IMR-90 (cell line): Measurements from ENCODE around the gene IL10. TPM values are rescaled to one million over a fixed set of nuclear protein-coding genes. Genes with fewer than 3 reads are reported as not detected.

Experiments used
- ATAC-seq: fragments of 200-7000 bp; cut with Tn5 transposase; 2 replicates; pipeline ENCODE4 v1.9.1; 2020; ENCODE audit warnings: low read depth, mild to moderate bottlenecking, moderate library complexity
- BruUV-seq: library from RNA; stranded (reverse); fragments of 400-500 nt; replicated peaks from 2 replicates; lab custom pipeline; 2021; lab: Mats Ljungman, UMichigan
- CTCF ChIA-PET: fragments of 300-600 bp; formaldehyde crosslinking; extraction: SDS; loops from one replicate; lab custom pipeline; 2021; ENCODE audit warnings: antibody characterized with exemption; lab: Yijun Ruan, JAX
- POLR2A ChIA-PET: fragments of 300-600 bp; sonication (Branson Sonifier 250); formaldehyde crosslinking; loops from one replicate; lab custom pipeline; 2022; ENCODE audit warnings: antibody characterized with exemption; ENCODE audit not compliant: unreplicated experiment; lab: Charles Lee
- DNase-seq: peaks from one replicate; pipeline ENCODE4 v3.0.0; 2013
- H2AFZ ChIP-seq: replicated peaks from 2 replicates; pipeline ENCODE3; 2013; ENCODE audit warnings: low read length, mild to moderate bottlenecking; ENCODE audit not compliant: poor library complexity
- H2AK5ac ChIP-seq: 2 replicates; pipeline ENCODE4 v1.6.1; 2013; ENCODE audit warnings: low read depth, low read length, inconsistent platforms
- H2AK9ac ChIP-seq: replicated peaks from 2 replicates; pipeline ENCODE3; 2013; ENCODE audit warnings: mild to moderate bottlenecking, low read depth, low read length, moderate library complexity; ENCODE audit not compliant: poor library complexity
- H2BK120ac ChIP-seq: 2 replicates; pipeline ENCODE4 v1.6.1; 2013; ENCODE audit warnings: low read depth, low read length, inconsistent platforms
- H2BK15ac ChIP-seq: 3 replicates; pipeline ENCODE4 v1.6.1; 2013; ENCODE audit warnings: low read depth, low read length, inconsistent platforms
- H2BK20ac ChIP-seq: 2 replicates; pipeline ENCODE4 v1.6.1; 2013; ENCODE audit warnings: low read depth, mild to moderate bottlenecking, inconsistent platforms, low read length, moderate library complexity
- H2BK5ac ChIP-seq: 2 replicates; pipeline ENCODE4 v1.6.1; 2013; ENCODE audit warnings: mild to moderate bottlenecking, low read depth, low read length, inconsistent platforms; ENCODE audit not compliant: poor library complexity, severe bottlenecking
- H3K14ac ChIP-seq: replicated peaks from 2 replicates; pipeline ENCODE4 v1.6.1; 2013; ENCODE audit warnings: low read depth, low read length, inconsistent platforms
- H3K18ac ChIP-seq: 2 replicates; pipeline ENCODE4 v1.6.1; 2013; ENCODE audit warnings: low read depth, low read length, control low read depth
- H3K23ac ChIP-seq: 2 replicates; pipeline ENCODE4 v1.6.1; 2013; ENCODE audit warnings: low read depth, low read length, inconsistent platforms
- H3K27ac ChIP-seq: 2 replicates; pipeline ENCODE4 v1.5.1; 2013; ENCODE audit warnings: mild to moderate bottlenecking, control low read depth, low read length; ENCODE audit not compliant: insufficient read depth
- H3K27me3 ChIP-seq: 2 replicates; pipeline ENCODE4 v1.6.1; 2013; ENCODE audit warnings: low read length; ENCODE audit not compliant: control insufficient read depth, insufficient read depth
- H3K36me3 ChIP-seq: 2 replicates; pipeline ENCODE4 v1.6.1; 2013; ENCODE audit warnings: low read length, mixed read lengths; ENCODE audit not compliant: control insufficient read depth, insufficient read depth
- H3K4ac ChIP-seq: 2 replicates; pipeline ENCODE4 v1.6.1; 2013; ENCODE audit warnings: low read depth, low read length, inconsistent platforms
- H3K4me1 ChIP-seq: 2 replicates; pipeline ENCODE4 v1.6.1; 2013; ENCODE audit warnings: low read length, mixed read lengths; ENCODE audit not compliant: control insufficient read depth, insufficient read depth
- H3K4me2 ChIP-seq: 2 replicates; pipeline ENCODE4 v1.6.1; 2013; ENCODE audit warnings: low read depth, mild to moderate bottlenecking, control low read depth, low read length, moderate library complexity
- H3K4me3 ChIP-seq: 2 replicates; pipeline ENCODE4 v1.5.1; 2013; ENCODE audit warnings: low read depth, mild to moderate bottlenecking, control low read depth, low read length, moderate library complexity; ENCODE audit not compliant: insufficient read depth
- H3K56ac ChIP-seq: 2 replicates; pipeline ENCODE4 v1.6.1; 2013; ENCODE audit warnings: low read length, inconsistent platforms; ENCODE audit not compliant: insufficient read depth; ENCODE audit errors: extremely low read depth
- H3K79me1 ChIP-seq, 2 experiments: 2 replicates each; pipeline ENCODE4 v1.6.1; 2013; ENCODE audit warnings: low read length in 2 of 2, inconsistent platforms in 1 of 2, low read depth in 1 of 2
- H3K9ac ChIP-seq: 2 replicates; pipeline ENCODE4 v1.6.1; 2013; ENCODE audit warnings: low read depth, low read length, control low read depth
- H3K9me1 ChIP-seq: 2 replicates; pipeline ENCODE4 v1.6.1; 2013; ENCODE audit warnings: low read length, inconsistent platforms; ENCODE audit not compliant: insufficient read depth
- H3K9me3 ChIP-seq: 2 replicates; pipeline ENCODE4 v1.6.1; 2013; ENCODE audit warnings: low read length; ENCODE audit not compliant: control insufficient read depth, insufficient read depth
- H4K20me1 ChIP-seq: 2 replicates; pipeline ENCODE4 v1.6.1; 2013; ENCODE audit warnings: low read length, inconsistent platforms; ENCODE audit not compliant: insufficient read depth
- H4K5ac ChIP-seq: 2 replicates; pipeline ENCODE4 v1.6.1; 2013; ENCODE audit warnings: mild to moderate bottlenecking, low read depth, low read length, control low read depth
- H4K8ac ChIP-seq, 2 experiments: 2 replicates each; pipeline ENCODE4 v1.6.1; 2013; ENCODE audit warnings: low read depth in 2 of 2, low read length in 2 of 2, control low read depth in 1 of 2, inconsistent platforms in 1 of 2
- H4K91ac ChIP-seq: 2 replicates; pipeline ENCODE4 v1.6.1; 2013; ENCODE audit warnings: low read depth, low read length, inconsistent platforms; ENCODE audit not compliant: insufficient read depth
- BHLHE40 ChIP-seq: fragments of 150-350 bp; IDR thresholded peaks from 2 replicates; pipeline ENCODE4 v1.6.1; 2016; ENCODE audit warnings: mild to moderate bottlenecking, low read depth, low read length
- CEBPB ChIP-seq: IDR thresholded peaks from 2 replicates; pipeline ENCODE4 v1.6.1; 2012; ENCODE audit warnings: low read depth, low read length, improper control_type of control experiment
- CHD1 ChIP-seq: IDR thresholded peaks from 2 replicates; pipeline ENCODE4 v1.6.1; 2012; ENCODE audit warnings: low read depth, low read length, improper control_type of control experiment
- CTCF ChIP-seq: conservative IDR thresholded peaks from 2 replicates; pipeline ENCODE4 v1.5.1; 2012; ENCODE audit warnings: mild to moderate bottlenecking, low read depth, low read length, improper control_type of control experiment
- FOS ChIP-seq: fragments of 150-350 bp; IDR thresholded peaks from 2 replicates; pipeline ENCODE4 v1.6.1; 2016; ENCODE audit warnings: low read depth, low read length
- MAZ ChIP-seq: IDR thresholded peaks from 2 replicates; pipeline ENCODE4 v1.6.1; 2012; ENCODE audit warnings: low read depth, mild to moderate bottlenecking, low read length, improper control_type of control experiment, moderate library complexity, borderline replicate concordance
- NFE2L2 ChIP-seq: fragments of 150-350 bp; IDR thresholded peaks from 2 replicates; pipeline ENCODE4 v1.6.1; 2016; ENCODE audit warnings: low read depth, mild to moderate bottlenecking, low read length
- POLR2A ChIP-seq: IDR thresholded peaks from 2 replicates; pipeline ENCODE4 v1.6.1; 2012; ENCODE audit warnings: mild to moderate bottlenecking, low read depth, low read length
- RAD21 ChIP-seq: IDR thresholded peaks from 2 replicates; pipeline ENCODE4 v1.6.1; 2012; ENCODE audit warnings: low read length, improper control_type of control experiment
- RCOR1 ChIP-seq: IDR thresholded peaks from 2 replicates; pipeline ENCODE4 v1.6.1; 2012; ENCODE audit warnings: mild to moderate bottlenecking, low read length, improper control_type of control experiment; ENCODE audit not compliant: insufficient replicate concordance
- SMC3 ChIP-seq: fragments of 150-350 bp; IDR thresholded peaks from 2 replicates; pipeline ENCODE4 v1.6.1; 2016; ENCODE audit warnings: low read depth, mild to moderate bottlenecking, antibody characterized with exemption, low read length, moderate library complexity
- USF2 ChIP-seq: fragments of 150-350 bp; IDR thresholded peaks from 2 replicates; pipeline ENCODE4 v1.6.1; 2017; ENCODE audit warnings: mild to moderate bottlenecking, antibody characterized with exemption, low read length, low read depth
- WGBS, 2 experiments: methylation state at CpG; one replicate each; pipeline versions ENCODE4 v1.1.5 to v1.1.7; 2013; ENCODE audit warnings: missing lambda C conversion rate in 2 of 2; ENCODE audit not compliant: insufficient read length in 1 of 2; ENCODE audit errors: extremely low coverage in 2 of 2; 5-methylcytosine and 5-hydroxymethylcytosine counted together
- dilution Hi-C: fragments of 300-500 bp; cut with HindIII; formaldehyde crosslinking; loops from one replicate; pipeline ENCODE4 v1.14.3; 2018; ENCODE audit warnings: low sequenced_read_pairs; ENCODE audit not compliant: unreplicated experiment
- in situ Hi-C: fragments of 300-500 bp; cut with MboI; formaldehyde crosslinking; loops from 3 replicates; pipeline ENCODE4 v1.14.3; 2019; ENCODE audit warnings: low sequenced_read_pairs, inconsistent platforms, mixed read lengths
- intact Hi-C: fragments of 100-400 bp; cut with micrococcal nuclease; formaldehyde crosslinking; loops from 2 replicates; pipeline ENCODE4 v1.10.0; 2022
- polyA plus RNA-seq, 3 experiments: library from polyadenylated mRNA; depleted of rRNA; stranded (reverse); fragments of >200 nt; gene quantifications; 2 replicates each; pipeline ENCODE4 v1.2.3, GENCODE V29; 2012; ENCODE audit warnings: low replicate concordance in 1 of 3
- total RNA-seq: library from RNA; depleted of rRNA; stranded (reverse); fragments of >200 nt; gene quantifications from 2 replicates; pipeline ENCODE4 v1.2.3, GENCODE V29; 2012
- TF ChIP-seq, protein P1 (sequence below): fragments of 150-350 bp; IDR thresholded peaks from 2 replicates; pipeline ENCODE4 v1.6.1; 2016; ENCODE audit warnings: low read depth, mild to moderate bottlenecking, low read length, moderate library complexity, borderline replicate concordance

Gene IL10
- total and polyA plus RNA-seq, 2 of the 4 experiments (the other 2 are of a cell fraction) = not detected

- WGBS, 2 experiments = no CpG with 5 or more reads among the region's 6 CpGs
- no peak overlapping the region for H3K14ac ChIP-seq
- no peaks in the 10 kb centered on the region for H3K27me3 ChIP-seq
- H2AFZ ChIP-seq = no peak overlapping the region
- H3K18ac ChIP-seq = no peak overlapping the region
- in situ Hi-C loops (no loop called here), dilution Hi-C loops (no loop called here), intact Hi-C loops (no loop called here)
- H3K4me1 ChIP-seq = peaks cover 10% of the 10 kb centered on the region
- no peak overlapping the region for H3K27ac ChIP-seq
- no peak overlapping the region for H2BK15ac ChIP-seq
- no TSS peak for BruUV-seq
- H4K91ac ChIP-seq = no peak overlapping the region
- no peak for DNase-seq
- H3K9me3 ChIP-seq = no peaks in the 10 kb centered on the region
- no peak overlapping the region for H2BK20ac ChIP-seq
- no peak overlapping the region for H2BK5ac ChIP-seq
- peaks cover 0 to 17% of the 10 kb centered on the region in 2 experiments; a peak in 2 of 4 replicates for H3K79me1 ChIP-seq
- H2BK120ac ChIP-seq = no peak overlapping the region
- H3K4ac ChIP-seq = no peak overlapping the region
- no peak overlapping the region for H2AK9ac ChIP-seq
- H4K8ac ChIP-seq = no peak overlapping the region
- H3K56ac ChIP-seq = no peak overlapping the region
- H4K20me1 ChIP-seq = no peaks in the 10 kb centered on the region; the same call in 1 of the 2 replicates
- H3K36me3 ChIP-seq = peaks cover 4% of the 10 kb centered on the region
- no peak overlapping the region for H4K5ac ChIP-seq
- H3K4me3 ChIP-seq = no peak overlapping the region
- CTCF ChIA-PET = interaction anchor here (1.3 kb wide), 1 partner anchor 171 kb away, joined by 4 read pairs; no protein-coding TSS in a partner anchor
- H3K4me2 ChIP-seq = no peak overlapping the region
- TF ChIP-seq CHD1 (no peak), RCOR1 (no peak), BHLHE40 (no peak), CTCF (no peak), POLR2A (no peak), NFE2L2 (no peak), SMC3 (no peak), RAD21 (no peak), CEBPB (no peak), USF2 (no peak), FOS (no peak), MAZ (no peak)
- TF ChIP-seq, protein P1, sequence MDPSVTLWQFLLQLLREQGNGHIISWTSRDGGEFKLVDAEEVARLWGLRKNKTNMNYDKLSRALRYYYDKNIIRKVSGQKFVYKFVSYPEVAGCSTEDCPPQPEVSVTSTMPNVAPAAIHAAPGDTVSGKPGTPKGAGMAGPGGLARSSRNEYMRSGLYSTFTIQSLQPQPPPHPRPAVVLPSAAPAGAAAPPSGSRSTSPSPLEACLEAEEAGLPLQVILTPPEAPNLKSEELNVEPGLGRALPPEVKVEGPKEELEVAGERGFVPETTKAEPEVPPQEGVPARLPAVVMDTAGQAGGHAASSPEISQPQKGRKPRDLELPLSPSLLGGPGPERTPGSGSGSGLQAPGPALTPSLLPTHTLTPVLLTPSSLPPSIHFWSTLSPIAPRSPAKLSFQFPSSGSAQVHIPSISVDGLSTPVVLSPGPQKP = no peak
- ATAC-seq = no peak
- no peak overlapping the region for H3K9ac ChIP-seq
- no peak overlapping the region for H3K23ac ChIP-seq
- POLR2A ChIA-PET = no interaction called here
- no peak overlapping the region for H2AK5ac ChIP-seq
- H3K9me1 ChIP-seq = peaks cover 14% of the 10 kb centered on the region
Observed at GRCh38 chr1:206741142-206741701, 31.1 kb downstream of the IL10 start.
